NCI-H2107 treated with DMSO at 0.1 percent for 48 hours (cell line): Measurements from ENCODE around the gene OR2V1.
"Not testable (repeated sequence)": the region's sequence is repeated elsewhere in the genome, so short reads cannot be mapped to it uniquely, and the experiment has no call there.

Experiments
- DNase-seq: peaks from one replicate; lab custom pipeline; 2025; ENCODE audit not compliant: unreplicated experiment; lab: John Stamatoyannopoulos, UW

The OR2V1 gene, protein sequence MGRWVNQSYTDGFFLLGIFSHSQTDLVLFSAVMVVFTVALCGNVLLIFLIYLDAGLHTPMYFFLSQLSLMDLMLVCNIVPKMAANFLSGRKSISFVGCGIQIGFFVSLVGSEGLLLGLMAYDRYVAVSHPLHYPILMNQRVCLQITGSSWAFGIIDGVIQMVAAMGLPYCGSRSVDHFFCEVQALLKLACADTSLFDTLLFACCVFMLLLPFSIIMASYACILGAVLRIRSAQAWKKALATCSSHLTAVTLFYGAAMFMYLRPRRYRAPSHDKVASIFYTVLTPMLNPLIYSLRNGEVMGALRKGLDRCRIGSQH

GRCh38 chr5:181130832-181131496, at the start of gene OR2V1:
TSS of gene OR2V1 (minus strand) at chr5:181131169. CDS start at chr5:181125304, 5,865 bp downstream.
- no peak for DNase-seq

DNA sequence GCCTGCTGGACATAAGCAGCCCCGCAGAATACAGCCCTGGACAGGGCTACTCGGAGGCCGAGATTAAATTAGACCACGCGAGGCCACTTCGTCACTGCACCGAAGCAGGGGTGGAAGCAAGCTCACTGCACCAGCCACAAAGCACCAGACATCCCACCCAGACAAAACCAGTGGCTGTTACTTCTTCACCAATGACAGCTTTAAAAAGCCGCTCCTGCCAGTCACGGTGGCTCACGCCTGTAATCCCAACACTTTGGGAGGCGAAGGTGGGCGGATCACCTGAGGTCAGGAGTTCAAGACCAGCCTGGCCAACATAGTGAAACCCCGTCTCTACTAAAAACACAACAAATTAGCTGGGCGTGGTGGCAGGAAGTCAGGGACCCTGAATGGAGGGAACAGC, 46.6 kb upstream of the OR2V1 start:
- not testable (repeated sequence) for DNase-seq

DNA sequence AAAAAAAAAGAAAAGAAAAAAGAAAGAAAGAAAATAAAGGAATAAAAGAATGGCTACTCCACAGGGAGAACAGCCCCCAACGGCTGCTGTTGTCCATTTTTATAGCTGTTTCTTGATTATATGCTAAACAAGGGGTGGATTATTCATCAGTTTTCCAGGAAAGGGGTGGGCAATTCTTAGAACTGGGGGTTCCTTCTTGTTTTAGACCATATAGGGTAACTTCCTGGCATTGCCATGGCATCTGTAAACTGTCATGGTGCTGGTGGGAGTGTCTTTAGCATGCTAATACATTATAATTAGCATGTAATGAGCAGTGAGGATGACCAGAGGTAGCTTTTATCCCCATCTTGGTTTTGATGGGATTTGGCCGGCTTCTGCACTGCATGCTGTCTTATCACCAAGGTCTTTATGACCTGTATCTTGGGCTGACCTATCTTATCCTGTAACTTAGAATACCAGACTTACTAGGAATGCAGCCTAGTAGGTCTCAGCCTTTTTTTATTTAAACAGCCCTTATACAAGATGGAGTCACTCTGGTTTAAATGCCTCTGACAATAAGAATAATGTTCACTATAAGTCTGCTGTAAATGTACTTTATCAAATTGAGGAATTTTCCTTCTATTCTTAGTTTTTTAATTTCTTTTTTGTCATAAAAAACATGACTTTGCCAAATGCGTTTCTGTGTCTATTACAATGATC, 45.4 kb upstream of the OR2V1 start:
- no peak for DNase-seq

DNA sequence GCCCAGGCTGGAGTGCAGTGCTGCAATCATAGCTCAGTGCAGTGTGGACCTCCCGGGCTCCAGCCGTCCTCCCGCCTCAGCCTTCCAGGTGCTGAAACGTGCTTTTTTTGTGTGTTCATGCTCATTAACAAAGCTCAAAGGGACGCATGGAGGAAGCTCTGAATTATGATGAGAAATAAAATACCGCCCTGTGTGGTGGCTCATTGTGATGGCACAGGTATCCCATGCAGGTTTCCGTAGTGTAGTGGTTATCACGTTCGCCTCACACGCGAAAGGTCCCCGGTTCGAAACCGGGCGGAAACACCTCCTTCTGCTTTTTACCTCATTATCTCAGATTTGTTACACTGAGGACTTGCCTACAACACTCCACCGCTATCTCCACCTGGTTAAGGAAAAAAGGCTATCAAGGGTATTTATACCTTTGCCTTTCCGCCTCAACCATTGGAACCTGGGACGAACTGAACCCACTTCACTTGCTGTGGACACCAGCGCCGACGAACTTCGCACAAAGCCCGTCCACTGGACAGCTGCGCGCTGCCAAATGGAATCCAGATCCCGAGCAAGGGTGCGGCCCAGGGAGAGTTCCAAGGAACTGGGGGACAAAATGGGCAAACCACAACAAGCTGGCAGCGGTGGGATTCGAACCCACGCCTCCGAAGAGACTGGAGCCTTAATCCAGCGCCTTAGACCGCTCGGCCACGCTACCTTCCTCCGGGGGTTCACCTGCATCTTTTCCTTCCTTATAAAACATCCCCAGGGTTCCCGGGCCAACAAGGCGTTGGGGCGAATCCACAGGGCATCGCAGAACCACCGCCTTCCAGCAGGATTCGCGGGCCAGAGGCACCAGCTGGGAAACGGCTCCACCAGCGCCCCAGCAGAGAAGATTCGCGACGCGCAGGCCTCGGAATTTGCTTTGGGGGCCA, 42.7 kb upstream of the OR2V1 start:
- DNase-seq, result no peak

- DNase-seq, result no peak
Measured at GRCh38 chr5:181173027-181173419, 42.1 kb upstream of the OR2V1 start.

- DNase-seq, result no peak
Measured at GRCh38 chr5:181171782-181172181, 40.8 kb upstream of the OR2V1 start.

- no peak for DNase-seq
Measured at GRCh38 chr5:181170996-181171395, 40.0 kb upstream of the OR2V1 start.

- no peak for DNase-seq
Measured at GRCh38 chr5:181170237-181170825, 39.4 kb upstream of the OR2V1 start.

DNA sequence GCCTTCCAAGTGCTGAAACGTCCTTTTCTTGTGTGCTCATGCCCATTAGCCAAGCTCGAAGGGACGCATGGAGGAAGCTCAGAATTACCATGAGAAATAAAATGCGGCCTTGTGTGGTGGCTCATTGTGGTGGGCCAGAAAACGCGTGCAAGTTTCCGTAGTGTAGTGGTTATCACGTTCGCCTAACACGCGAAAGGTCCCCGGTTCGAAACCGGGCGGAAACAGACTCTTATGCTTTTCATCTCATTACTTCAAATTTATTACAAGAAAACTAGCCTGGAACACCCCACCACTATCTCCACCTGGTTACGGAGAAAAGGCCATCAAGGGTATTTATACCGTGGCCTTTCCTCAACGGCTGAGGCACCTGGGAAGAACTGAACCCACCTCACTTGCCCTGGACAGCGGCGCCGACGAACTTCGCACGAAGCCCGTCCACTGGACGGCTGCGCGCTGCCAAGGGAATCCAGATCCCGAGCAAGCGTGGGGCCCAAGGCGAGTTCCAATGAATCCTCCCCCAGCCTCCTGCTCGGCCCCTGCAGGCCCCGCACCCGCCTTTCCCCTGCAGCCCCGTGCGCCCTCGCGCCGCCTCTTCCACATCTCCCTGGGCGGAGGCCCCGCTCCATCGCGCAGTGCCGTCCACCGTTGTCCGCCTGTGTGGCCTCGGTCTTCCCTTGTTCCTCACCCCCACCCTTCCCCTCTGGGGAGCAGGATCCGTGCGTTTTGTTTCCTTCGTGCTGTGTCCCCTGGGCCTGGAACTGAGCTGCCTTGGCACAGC, 38.7 kb upstream of the OR2V1 start:
- DNase-seq, result not testable (repeated sequence)

- DNase-seq, result no peak
Measured at GRCh38 chr5:181168595-181169118, 37.7 kb upstream of the OR2V1 start.

DNA sequence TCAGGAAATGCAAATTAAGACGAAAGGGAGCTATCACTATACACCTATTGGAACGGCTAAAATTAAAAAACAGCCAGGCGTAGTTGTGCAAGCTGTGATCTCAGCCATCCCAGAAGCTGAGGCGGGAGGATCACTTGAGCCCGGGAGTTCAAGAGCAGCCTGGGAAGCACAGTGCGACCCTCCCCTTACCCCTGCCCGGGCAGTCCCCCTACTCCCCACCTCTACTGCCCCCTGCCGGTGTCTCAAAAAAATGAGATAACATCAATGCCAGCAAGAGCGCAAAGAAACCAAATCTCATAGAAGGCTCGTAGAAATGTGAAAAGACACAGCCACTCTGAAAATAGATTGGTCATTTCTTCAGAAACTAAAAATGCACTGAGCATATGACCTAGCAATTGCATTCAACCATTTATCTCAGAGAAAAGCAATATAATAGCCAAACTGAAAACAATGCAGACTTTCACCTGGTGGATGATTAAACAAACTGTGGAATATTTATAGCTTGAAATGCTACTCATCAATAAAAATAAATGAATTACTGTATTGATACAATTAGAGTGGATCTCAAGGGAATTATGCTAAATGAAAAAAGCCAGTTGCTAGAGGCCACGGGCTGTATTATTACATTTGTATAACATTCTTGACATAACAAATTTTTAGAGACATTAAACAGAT, 37.0 kb upstream of the OR2V1 start:
- DNase-seq, result no peak

GRCh38 chr5:181166812-181167733, 36.1 kb upstream of the OR2V1 start:
- DNase-seq, result no peak

DNA sequence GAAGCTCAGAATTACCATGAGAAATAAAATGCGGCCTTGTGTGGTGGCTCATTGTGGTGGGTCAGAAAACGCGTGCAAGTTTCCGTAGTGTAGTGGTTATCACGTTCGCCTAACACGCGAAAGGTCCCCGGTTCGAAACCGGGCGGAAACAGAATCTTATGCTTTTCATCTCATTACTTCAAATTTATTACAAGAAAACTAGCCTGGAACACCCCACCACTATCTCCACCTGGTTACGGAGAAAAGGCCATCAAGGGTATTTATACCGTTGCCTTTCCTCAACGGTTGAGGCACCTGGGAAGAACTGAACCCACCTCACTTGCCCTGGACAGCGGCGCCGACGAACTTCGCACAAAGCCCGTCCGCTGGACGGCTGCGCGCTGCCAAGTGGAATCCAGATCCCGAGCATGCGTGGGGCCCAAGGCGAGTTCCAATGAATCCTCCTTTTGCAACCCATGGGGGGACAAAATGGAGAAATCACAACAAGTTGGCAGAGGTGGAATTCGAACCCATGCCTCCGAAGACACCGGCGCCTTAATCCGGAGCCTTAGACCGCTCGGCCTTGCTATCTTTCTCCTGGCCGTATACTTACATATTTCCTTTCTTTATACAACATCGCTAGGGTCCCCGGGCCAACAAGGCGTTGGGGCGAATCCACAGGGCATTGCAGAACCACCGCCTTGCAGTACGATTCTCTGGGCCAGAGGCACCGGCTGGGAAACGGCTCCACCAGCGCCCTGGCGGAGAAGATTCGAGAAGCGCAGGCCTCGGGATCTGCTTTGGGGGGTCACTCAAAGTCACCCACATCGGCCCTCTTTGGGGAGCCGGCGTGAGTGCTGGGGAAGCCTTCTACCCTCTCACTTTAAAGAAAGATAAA, 33.3 kb upstream of the OR2V1 start:
- no peak for DNase-seq

DNA sequence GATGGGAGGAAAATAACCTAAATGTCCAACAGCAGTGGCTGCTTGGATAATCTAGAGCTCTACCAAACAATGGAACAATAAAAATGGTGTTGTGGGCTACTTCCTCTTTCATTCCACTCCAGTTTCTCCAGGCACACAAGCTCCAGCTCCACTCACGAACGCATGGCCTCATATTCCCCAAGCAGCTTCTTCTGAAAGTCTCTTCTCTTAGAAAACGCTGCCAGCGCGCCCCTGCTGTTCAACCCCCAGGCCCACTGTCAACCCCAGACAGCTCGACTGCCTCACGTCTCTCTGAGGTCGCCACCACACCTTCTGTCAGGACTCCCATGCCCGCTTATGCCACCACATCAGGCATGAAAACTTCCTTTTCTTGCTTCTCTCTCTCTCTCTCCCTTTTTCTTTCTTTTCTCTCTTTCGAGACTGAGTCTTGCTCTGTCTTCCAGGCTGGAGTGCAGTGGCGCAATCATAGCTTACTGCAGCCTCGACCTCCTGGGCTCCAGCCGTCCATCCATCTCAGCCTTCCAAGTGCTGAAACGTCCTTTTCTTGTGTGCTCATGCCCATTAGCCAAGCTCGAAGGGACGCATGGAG, 32.6 kb upstream of the OR2V1 start:
- DNase-seq, result no peak

DNA sequence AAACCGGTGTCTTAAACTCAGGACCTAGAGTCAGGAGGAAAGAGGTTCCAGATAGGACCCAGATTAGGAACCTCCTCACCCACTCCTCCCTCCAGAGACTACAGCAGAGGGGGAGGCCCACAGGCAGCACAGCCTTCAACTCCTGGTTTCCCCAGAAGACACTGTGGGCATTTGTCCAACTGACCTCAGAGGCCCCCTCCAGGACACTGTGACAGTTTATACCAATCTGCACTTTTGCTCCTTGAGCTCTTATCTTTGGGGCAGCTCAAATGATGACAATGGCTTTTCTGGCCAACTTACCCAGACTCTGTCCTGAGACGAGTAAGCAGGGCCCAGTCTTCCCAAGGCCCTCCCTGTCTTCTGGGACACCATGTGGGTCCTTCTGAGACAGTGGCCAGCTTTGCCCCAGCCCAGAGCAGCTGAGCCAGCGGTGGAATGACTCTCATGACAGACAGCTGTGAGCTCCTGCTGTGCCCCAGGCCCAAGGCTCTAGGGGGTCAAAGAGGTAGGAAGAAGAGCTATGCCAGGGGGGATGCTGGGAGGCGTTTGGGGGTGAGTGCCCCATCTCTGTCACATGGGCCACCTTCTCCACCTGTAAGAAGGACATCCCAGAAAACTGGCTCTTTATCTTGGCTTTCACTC, 30.7 kb upstream of the OR2V1 start:
- DNase-seq, result no peak
